Measurements from ENCODE around the gene GNAQ. TPM values are rescaled to one million over a fixed set of nuclear protein-coding genes. Genes with fewer than 3 reads are reported as not detected.
A peak's percentile ranks its signal among the peaks of the same experiment; 100 is the strongest.
"Not testable (repeated sequence)": the region's sequence is repeated elsewhere in the genome, so short reads cannot be mapped to it uniquely, and the experiment has no call there.

The GNAQ gene
- total and polyA plus RNA-seq, 9 donors, result 22.0 to 72.2 (median 53.1) TPM

- H3K9me3 ChIP-seq, result no peaks in the 10 kb centered on the region
- no peak overlapping the region for H3K4me3 ChIP-seq
- H3K27me3 ChIP-seq, result no peaks in the 10 kb centered on the region
- DNase-seq, result no peak
- H3K36me3 ChIP-seq, result no peaks in the 10 kb centered on the region
- WGBS, 3 donors, result 89 to 98% (median 94%) methylated on average over 2 of the region's 2 CpGs
- intact Hi-C loops (cut with DNase I), result no loop called here
- TF ChIP-seq, protein P1, sequence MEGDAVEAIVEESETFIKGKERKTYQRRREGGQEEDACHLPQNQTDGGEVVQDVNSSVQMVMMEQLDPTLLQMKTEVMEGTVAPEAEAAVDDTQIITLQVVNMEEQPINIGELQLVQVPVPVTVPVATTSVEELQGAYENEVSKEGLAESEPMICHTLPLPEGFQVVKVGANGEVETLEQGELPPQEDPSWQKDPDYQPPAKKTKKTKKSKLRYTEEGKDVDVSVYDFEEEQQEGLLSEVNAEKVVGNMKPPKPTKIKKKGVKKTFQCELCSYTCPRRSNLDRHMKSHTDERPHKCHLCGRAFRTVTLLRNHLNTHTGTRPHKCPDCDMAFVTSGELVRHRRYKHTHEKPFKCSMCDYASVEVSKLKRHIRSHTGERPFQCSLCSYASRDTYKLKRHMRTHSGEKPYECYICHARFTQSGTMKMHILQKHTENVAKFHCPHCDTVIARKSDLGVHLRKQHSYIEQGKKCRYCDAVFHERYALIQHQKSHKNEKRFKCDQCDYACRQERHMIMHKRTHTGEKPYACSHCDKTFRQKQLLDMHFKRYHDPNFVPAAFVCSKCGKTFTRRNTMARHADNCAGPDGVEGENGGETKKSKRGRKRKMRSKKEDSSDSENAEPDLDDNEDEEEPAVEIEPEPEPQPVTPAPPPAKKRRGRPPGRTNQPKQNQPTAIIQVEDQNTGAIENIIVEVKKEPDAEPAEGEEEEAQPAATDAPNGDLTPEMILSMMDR (IDR thresholded peaks at IDR 0.05), result no peak
- TF ChIP-seq POLR2A (IDR thresholded peaks at IDR 0.05), result no peak
- TF ChIP-seq EP300 (IDR thresholded peaks at IDR 0.05), result no peak
- no peak overlapping the region for H3K27ac ChIP-seq
- H3K4me1 ChIP-seq (ENCODE audit: insufficient read depth), result peaks cover 3% of the 10 kb centered on the region
These were observed 265.8 kb downstream of the GNAQ start for GRCh38 chr9:77765781-77766259.

- Histone ChIP-seq H3K27me3 (no peaks in the 10 kb centered on the region), H3K36me3 (no peaks in the 10 kb centered on the region), H3K4me1 (ENCODE audit: insufficient read depth) (no peaks in the 10 kb centered on the region), H3K9me3 (no peaks in the 10 kb centered on the region), H3K4me3 (no peak overlapping the region), H3K27ac (no peak overlapping the region)
- no peak for DNase-seq
- TF ChIP-seq EP300 (IDR thresholded peaks at IDR 0.05), result no peak
- no peak for TF ChIP-seq POLR2A (IDR thresholded peaks at IDR 0.05)
- TF ChIP-seq, protein P1 (IDR thresholded peaks at IDR 0.05), result peak in 1 of 3 donors; percentile 24
- 80 to 87% (median 81%) methylated on average over 10 of the region's 10 CpGs for WGBS, 3 donors
- intact Hi-C loops (cut with DNase I), result no loop called here
These were observed 266.5 kb downstream of the GNAQ start for GRCh38 chr9:77764894-77765780.

DNA sequence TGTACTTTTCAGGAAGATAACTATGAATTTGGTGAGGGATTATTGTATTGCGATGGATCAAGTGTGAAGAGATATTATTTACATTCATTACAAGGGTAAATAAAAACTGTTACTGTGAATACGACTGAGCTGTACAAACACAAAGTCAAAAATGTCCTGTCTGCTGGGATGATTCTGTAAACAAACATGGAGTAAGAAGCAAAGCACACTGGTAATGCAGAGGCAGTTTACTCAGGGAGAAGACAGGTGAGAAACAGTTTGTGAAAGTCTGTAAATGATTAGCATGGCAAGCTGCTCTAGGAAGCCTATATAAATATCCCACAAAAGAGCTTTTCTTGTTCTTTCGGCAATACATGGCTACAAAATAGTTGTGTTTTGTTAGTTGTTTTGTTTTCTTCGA, 268.0 kb downstream of the GNAQ start:
- no peak for DNase-seq
- no peaks in the 10 kb centered on the region for H3K27me3 ChIP-seq
- TF ChIP-seq EP300 (IDR thresholded peaks at IDR 0.05), result no peak
- TF ChIP-seq, protein P1 (IDR thresholded peaks at IDR 0.05), result no peak
- TF ChIP-seq POLR2A (IDR thresholded peaks at IDR 0.05), result no peak
- intact Hi-C loops (cut with DNase I), result no loop called here
- no peak overlapping the region for H3K4me3 ChIP-seq
- H3K9me3 ChIP-seq, result no peaks in the 10 kb centered on the region
- no peaks in the 10 kb centered on the region for H3K4me1 ChIP-seq (ENCODE audit: insufficient read depth)
- no peak overlapping the region for H3K27ac ChIP-seq
- WGBS, 3 donors, result 44 to 68% (median 58%) methylated on average over 4 of the region's 4 CpGs
- no peaks in the 10 kb centered on the region for H3K36me3 ChIP-seq

- DNase-seq, result not testable (repeated sequence)
These were observed 270.7 kb downstream of the GNAQ start for GRCh38 chr9:77760919-77761318.

GRCh38 chr9:77759391-77759790, 272.2 kb downstream of the GNAQ start:
- intact Hi-C loops (cut with DNase I), result loop anchor here in 3 of 4 donors (10.0 kb wide), 3 partner anchors 275 to 325 kb away; partner anchors contain the start of gene GNAQ (in 1 of the 3)
- H3K4me1 ChIP-seq (ENCODE audit: insufficient read depth), result no peaks in the 10 kb centered on the region
- no peak for TF ChIP-seq POLR2A (IDR thresholded peaks at IDR 0.05)
- TF ChIP-seq, protein P1 (IDR thresholded peaks at IDR 0.05), result no peak
- TF ChIP-seq EP300 (IDR thresholded peaks at IDR 0.05), result no peak
- H3K27me3 ChIP-seq, result no peaks in the 10 kb centered on the region
- no peak overlapping the region for H3K4me3 ChIP-seq
- no peaks in the 10 kb centered on the region for H3K36me3 ChIP-seq
- H3K27ac ChIP-seq, result no peak overlapping the region
- no peaks in the 10 kb centered on the region for H3K9me3 ChIP-seq
- no peak for DNase-seq
- 84 to 93% (median 92%) methylated on average over 3 of the region's 3 CpGs for WGBS, 3 donors

More at GRCh38 chr9:77760919-77761318, 270.7 kb downstream of the GNAQ start:
- H3K4me3 ChIP-seq; H3K27me3 ChIP-seq; H3K9me3 ChIP-seq; H3K4me1 ChIP-seq (ENCODE audit: insufficient read depth); intact Hi-C loops (cut with DNase I); H3K27ac ChIP-seq; H3K36me3 ChIP-seq: not testable (repeated sequence)
- 97 to 98% methylated on average over 10 to 19 of the region's 25 CpGs; no CpG with 5 or more reads in 1 of the 3 donors for WGBS, 3 donors
